HCT116 (cell line): Measurements from ENCODE around the gene MAPK1IP1L.

Experiments used
- CBX3 ChIP-seq: IDR thresholded peaks from 2 replicates; pipeline ENCODE4 v1.6.1; 2012; ENCODE audit warnings: low read depth
- EZH2 ChIP-seq: fragments of 200-600 bp; sonication (generic); IDR thresholded peaks from 2 replicates; pipeline ENCODE4 v1.6.1; 2017; ENCODE audit warnings: antibody characterized with exemption, mixed run types
- POLR2A ChIP-seq: IDR thresholded peaks from 2 replicates; pipeline ENCODE4 v1.7.0; 2011; ENCODE audit warnings: borderline replicate concordance; ENCODE audit not compliant: insufficient read depth, insufficient read length; ENCODE audit errors: extremely low read depth
- ZBTB33 ChIP-seq: IDR thresholded peaks from 2 replicates; pipeline ENCODE4 v1.6.1; 2011; ENCODE audit warnings: mild to moderate bottlenecking, low read length, moderate library complexity; ENCODE audit not compliant: insufficient replicate concordance; ENCODE audit errors: extremely low read depth
- TF ChIP-seq, protein P1 (sequence below): IDR thresholded peaks from 2 replicates; pipeline ENCODE4 v1.6.1; 2012
- TF ChIP-seq, protein P2 (sequence below), 3 experiments: fragments of 200-600 bp in 1 of 3; sonication (generic) in 1 of 3; IDR thresholded peaks in 2 of 3; conservative IDR thresholded peaks in 1 of 3; 2 replicates each; pipeline ENCODE4 v1.5.1; 2012 to 2017; ENCODE audit warnings: low read depth in 2 of 3, low read length in 2 of 3, antibody characterized with exemption in 1 of 3, borderline replicate concordance in 1 of 3, control low read depth in 1 of 3, mild to moderate bottlenecking in 1 of 3, mixed read lengths in 1 of 3, mixed run types in 1 of 3, moderate library complexity in 1 of 3; ENCODE audit not compliant: insufficient read depth in 1 of 3

DNA sequence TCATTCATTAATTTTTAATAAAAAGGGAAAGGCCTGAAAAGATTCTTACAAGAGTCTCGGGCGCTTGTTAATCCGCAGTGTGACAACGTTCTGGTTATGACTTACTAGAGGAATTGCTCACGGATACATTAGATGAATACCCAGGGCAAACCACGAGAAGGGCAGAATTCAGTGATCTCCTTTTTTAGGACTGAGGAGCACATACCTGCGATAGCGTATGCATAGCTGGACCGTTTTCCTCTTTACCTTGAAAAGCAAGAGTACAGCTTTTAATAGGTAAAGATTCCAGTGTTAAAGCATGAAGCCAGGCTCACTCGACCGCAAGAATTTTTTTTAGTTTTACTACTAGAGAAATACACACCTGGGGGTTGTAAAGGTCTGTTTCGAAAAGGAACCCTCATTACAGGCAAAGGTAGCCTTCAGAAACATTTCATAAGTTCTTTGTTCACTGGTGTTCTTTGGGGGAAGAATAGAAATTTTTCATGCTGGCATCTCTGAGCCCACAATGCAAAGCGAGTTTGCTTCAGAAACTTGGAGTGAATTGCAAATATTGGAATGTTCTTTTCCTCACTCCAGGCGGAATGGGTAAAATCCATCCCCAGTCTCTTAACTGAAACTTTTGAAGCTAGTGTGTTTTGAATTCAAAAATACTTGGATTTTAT, 953 bp downstream of the MAPK1IP1L start:
- TF ChIP-seq ZBTB33 (no peak), POLR2A (no peak), EZH2 (no peak), CBX3 (no peak)
- TF ChIP-seq, protein P1, sequence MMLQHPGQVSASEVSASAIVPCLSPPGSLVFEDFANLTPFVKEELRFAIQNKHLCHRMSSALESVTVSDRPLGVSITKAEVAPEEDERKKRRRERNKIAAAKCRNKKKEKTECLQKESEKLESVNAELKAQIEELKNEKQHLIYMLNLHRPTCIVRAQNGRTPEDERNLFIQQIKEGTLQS, result no peak
- TF ChIP-seq, protein P2, sequence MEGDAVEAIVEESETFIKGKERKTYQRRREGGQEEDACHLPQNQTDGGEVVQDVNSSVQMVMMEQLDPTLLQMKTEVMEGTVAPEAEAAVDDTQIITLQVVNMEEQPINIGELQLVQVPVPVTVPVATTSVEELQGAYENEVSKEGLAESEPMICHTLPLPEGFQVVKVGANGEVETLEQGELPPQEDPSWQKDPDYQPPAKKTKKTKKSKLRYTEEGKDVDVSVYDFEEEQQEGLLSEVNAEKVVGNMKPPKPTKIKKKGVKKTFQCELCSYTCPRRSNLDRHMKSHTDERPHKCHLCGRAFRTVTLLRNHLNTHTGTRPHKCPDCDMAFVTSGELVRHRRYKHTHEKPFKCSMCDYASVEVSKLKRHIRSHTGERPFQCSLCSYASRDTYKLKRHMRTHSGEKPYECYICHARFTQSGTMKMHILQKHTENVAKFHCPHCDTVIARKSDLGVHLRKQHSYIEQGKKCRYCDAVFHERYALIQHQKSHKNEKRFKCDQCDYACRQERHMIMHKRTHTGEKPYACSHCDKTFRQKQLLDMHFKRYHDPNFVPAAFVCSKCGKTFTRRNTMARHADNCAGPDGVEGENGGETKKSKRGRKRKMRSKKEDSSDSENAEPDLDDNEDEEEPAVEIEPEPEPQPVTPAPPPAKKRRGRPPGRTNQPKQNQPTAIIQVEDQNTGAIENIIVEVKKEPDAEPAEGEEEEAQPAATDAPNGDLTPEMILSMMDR (IDR thresholded peaks at IDR 0.05 in 2 of 3, conservative IDR thresholded peaks at IDR 0.05 in 1 of 3; ENCODE audit: borderline replicate concordance in 1 of 3, insufficient read depth in 1 of 3, low read depth in 2 of 3, low read length in 2 of 3), result no peak
